Mesothelial cell of epicardium (in vitro differentiated cells): ENCODE data around the gene RGL3. TPM values are rescaled to one million over a fixed set of nuclear protein-coding genes. Genes with fewer than 3 reads are reported as not detected.

Experiments
- DNase-seq, 2 experiments: peaks; one replicate each; pipeline ENCODE4 v3.0.0; 2021; ENCODE audit warnings: low spot score in 2 of 2; ENCODE audit not compliant: unreplicated experiment in 2 of 2
- H3K27ac Mint-ChIP-seq: 2 replicates; pipeline ENCODE4 v1.8.0; 2021; ENCODE audit warnings: mixed read lengths
- H3K27me3 Mint-ChIP-seq: 2 replicates; pipeline ENCODE4 v1.8.0; 2021; ENCODE audit warnings: low read depth, mixed read lengths
- H3K36me3 Mint-ChIP-seq: 2 replicates; pipeline ENCODE4 v1.8.0; 2021; ENCODE audit warnings: mixed read lengths
- H3K4me1 Mint-ChIP-seq: 2 replicates; pipeline ENCODE4 v1.8.0; 2021; ENCODE audit warnings: mixed read lengths
- H3K4me3 Mint-ChIP-seq: 2 replicates; pipeline ENCODE4 v1.8.0; 2021; ENCODE audit warnings: mild to moderate bottlenecking, moderate library complexity, mixed read lengths
- H3K9me3 Mint-ChIP-seq: 2 replicates; pipeline ENCODE4 v1.8.0; 2021; ENCODE audit warnings: mixed read lengths
- total RNA-seq: library from RNA; stranded (reverse); gene quantifications from 3 replicates; pipeline ENCODE4 v1.2.1, GENCODE V29; 2021
- TF ChIP-seq, protein P1 (sequence below): fragments of 200-600 bp; sonication (generic); IDR thresholded peaks from one replicate; pipeline ENCODE4 v1.5.0; 2021; ENCODE audit warnings: antibody characterized with exemption; ENCODE audit not compliant: unreplicated experiment

Gene RGL3
- total RNA-seq, 1 donor from 2014 or later: 80.8 TPM

DNA sequence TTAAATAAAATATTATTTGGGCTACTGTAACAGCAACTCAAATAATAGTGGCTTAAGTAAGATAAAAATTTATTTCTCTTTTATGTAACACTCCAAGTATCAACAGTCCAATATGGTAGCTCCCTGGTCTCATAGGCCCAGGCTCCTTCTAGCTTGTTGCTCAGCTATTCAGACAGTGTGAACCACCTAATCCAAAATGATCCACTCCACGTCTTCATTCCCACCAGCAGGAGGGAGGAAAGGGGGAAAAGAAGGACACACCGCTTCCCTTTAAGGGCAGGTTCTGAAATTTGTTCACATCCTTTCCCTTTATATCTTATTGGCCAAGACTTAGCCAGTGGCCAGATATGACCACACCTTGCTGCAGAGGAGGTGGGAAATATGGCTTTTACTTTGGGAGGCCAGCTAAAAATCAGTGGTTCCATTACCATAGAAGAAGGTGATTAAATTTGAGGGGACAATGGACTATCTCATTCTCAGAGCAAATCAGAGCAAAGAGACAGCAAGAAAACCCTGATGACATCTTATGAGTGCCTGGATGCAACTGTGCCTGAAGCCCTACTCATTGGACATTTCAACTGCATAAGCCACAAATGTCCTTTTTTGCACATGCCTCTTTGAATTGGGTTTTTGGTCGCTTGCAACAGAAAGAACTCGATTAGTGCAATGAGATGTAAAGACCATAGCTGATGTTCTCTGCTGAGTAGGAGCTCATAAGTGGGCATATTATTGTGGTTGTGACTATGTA lies 28.0 kb downstream of the RGL3 start:
- Mint-ChIP-seq H3K4me3 (no peak overlapping the region), H3K27me3 (no peaks in the 10 kb centered on the region), H3K4me1 (no peaks in the 10 kb centered on the region), H3K27ac (no peak overlapping the region), H3K9me3 (no peaks in the 10 kb centered on the region), H3K36me3 (no peaks in the 10 kb centered on the region)
- TF ChIP-seq, protein P1, sequence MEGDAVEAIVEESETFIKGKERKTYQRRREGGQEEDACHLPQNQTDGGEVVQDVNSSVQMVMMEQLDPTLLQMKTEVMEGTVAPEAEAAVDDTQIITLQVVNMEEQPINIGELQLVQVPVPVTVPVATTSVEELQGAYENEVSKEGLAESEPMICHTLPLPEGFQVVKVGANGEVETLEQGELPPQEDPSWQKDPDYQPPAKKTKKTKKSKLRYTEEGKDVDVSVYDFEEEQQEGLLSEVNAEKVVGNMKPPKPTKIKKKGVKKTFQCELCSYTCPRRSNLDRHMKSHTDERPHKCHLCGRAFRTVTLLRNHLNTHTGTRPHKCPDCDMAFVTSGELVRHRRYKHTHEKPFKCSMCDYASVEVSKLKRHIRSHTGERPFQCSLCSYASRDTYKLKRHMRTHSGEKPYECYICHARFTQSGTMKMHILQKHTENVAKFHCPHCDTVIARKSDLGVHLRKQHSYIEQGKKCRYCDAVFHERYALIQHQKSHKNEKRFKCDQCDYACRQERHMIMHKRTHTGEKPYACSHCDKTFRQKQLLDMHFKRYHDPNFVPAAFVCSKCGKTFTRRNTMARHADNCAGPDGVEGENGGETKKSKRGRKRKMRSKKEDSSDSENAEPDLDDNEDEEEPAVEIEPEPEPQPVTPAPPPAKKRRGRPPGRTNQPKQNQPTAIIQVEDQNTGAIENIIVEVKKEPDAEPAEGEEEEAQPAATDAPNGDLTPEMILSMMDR: no peak
- no peak for DNase-seq

DNA sequence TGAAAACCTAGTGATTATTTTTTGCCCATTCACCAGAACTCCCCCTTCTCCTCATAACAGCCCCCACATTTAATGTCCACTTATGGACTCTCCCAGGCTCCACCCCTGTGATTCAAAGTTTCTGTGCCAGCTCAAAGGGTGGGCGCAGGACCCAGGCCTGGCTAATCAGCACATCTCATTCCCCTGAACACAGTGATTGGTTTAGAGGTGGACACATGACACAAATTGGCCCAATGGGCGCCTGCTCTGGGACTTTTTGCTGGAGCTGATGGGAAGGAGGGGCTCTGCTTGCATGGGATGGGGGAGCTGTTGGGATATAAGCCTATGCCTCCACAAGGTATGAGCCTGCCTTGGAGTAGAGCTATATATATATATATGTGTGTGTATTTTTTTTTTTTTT lies 28.8 kb downstream of the RGL3 start:
- H3K4me1 Mint-ChIP-seq: no peaks in the 10 kb centered on the region
- H3K27ac Mint-ChIP-seq: no peak overlapping the region
- no peak for DNase-seq
- TF ChIP-seq, protein P1: no peak
- no peak overlapping the region for H3K4me3 Mint-ChIP-seq
- no peaks in the 10 kb centered on the region for H3K36me3 Mint-ChIP-seq
- no peaks in the 10 kb centered on the region for H3K27me3 Mint-ChIP-seq
- no peaks in the 10 kb centered on the region for H3K9me3 Mint-ChIP-seq

DNA sequence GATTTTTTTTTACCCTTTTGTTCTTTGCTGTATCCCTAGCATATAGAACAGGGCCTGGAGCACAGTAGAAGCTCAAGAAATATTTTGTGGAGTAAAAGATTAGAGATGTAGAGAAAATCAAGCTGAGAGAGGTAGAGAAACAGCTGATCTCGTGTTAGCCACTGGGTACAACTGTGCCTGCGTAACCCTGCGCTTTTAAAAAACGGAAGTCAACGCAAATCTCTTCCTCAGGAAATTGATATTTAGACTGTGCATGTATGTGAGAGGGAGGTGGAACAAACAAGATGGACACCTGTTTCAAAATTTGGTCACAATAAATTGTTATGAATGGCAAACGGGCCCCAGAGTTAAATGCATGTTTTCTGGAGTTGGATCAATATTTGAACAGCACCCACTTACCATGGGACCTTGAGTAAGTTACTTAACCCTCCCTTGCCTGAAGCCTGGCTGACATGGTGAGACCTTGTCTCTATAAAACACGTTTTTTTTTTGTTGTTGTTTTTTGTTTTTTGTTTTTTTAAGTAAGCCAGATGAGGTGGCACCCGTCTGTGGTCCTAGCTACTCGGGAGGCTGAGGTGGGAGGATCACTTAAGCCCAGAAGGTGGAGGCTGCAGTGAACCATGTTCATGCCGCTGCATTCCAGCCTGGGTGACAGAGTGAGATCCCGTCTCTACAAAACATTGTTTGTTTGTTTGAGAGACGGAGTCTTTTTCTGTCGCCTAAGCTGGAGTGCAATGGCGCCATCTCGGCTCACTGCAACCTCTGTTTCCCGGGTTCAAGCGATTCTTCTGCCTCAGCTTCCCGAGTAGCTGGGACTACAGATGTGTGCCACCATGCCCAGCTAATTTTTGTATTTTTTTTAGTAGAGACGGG lies 31.7 kb downstream of the RGL3 start:
- no peak overlapping the region for H3K4me3 Mint-ChIP-seq
- peaks cover 4% of the 10 kb centered on the region for H3K4me1 Mint-ChIP-seq
- H3K9me3 Mint-ChIP-seq: no peaks in the 10 kb centered on the region
- no peaks in the 10 kb centered on the region for H3K36me3 Mint-ChIP-seq
- H3K27ac Mint-ChIP-seq: no peak overlapping the region
- H3K27me3 Mint-ChIP-seq: peaks cover 13% of the 10 kb centered on the region
- no peak for DNase-seq
- TF ChIP-seq, protein P1: no peak

DNA sequence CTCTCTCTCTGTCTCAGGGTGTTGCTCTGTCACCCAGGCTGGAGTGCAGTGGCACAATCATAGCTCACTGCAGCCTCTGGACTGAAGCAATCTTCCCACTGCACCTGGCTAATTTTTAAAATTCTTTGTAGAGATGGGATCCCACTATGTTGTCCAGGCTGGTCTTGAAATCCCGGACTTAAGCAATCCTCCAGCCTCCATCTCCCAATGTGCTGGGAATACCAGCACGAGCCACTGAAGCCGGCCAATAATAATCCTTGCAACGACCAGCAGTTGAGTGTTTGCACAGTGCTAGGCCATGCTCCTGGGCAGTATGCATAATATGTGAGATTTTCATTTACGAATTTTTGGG lies 34.4 kb downstream of the RGL3 start:
- H3K4me1 Mint-ChIP-seq: peaks cover 18% of the 10 kb centered on the region

DNA sequence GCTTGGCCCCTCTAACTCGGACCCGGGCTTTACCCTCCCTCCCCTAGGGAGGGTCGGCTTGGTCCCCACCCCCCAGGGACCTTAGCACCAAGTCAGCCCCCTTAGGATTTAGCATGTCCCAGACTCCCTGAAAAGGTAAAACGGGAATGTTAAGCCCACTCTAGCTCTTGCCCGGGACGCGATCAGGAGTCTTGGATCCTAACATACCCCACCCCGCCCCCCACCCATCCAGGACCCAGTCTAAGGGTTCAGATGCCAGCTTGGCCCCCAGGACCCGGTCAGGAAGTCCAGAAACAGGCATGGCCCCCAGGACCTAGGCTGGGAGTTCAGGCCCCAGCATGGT lies 35.4 kb downstream of the RGL3 start:
- H3K27me3 Mint-ChIP-seq: peaks cover 25% of the 10 kb centered on the region
- no peaks in the 10 kb centered on the region for H3K9me3 Mint-ChIP-seq
- peaks cover 18% of the 10 kb centered on the region for H3K4me1 Mint-ChIP-seq
- no peaks in the 10 kb centered on the region for H3K36me3 Mint-ChIP-seq
- no peak overlapping the region for H3K27ac Mint-ChIP-seq
- H3K4me3 Mint-ChIP-seq: peak overlapping the region; percentile 84
- no peak for DNase-seq
- TF ChIP-seq, protein P1: no peak

More for the DNA sequence above, 34.4 kb downstream of the RGL3 start:
- DNase-seq: no peak
- Mint-ChIP-seq H3K27me3 (peaks cover 25% of the 10 kb centered on the region), H3K9me3 (no peaks in the 10 kb centered on the region), H3K27ac (no peak overlapping the region), H3K4me3 (peak overlapping the region; percentile 50), H3K36me3 (no peaks in the 10 kb centered on the region)
- TF ChIP-seq, protein P1: no peak
